ENCODE data around the gene CNOT3. TPM values are rescaled to one million over a fixed set of nuclear protein-coding genes. Genes with fewer than 3 reads are reported as not detected.

CNOT3 gene
- total RNA-seq, 1 experiment from 2014 or later = 76.7 TPM

DNA sequence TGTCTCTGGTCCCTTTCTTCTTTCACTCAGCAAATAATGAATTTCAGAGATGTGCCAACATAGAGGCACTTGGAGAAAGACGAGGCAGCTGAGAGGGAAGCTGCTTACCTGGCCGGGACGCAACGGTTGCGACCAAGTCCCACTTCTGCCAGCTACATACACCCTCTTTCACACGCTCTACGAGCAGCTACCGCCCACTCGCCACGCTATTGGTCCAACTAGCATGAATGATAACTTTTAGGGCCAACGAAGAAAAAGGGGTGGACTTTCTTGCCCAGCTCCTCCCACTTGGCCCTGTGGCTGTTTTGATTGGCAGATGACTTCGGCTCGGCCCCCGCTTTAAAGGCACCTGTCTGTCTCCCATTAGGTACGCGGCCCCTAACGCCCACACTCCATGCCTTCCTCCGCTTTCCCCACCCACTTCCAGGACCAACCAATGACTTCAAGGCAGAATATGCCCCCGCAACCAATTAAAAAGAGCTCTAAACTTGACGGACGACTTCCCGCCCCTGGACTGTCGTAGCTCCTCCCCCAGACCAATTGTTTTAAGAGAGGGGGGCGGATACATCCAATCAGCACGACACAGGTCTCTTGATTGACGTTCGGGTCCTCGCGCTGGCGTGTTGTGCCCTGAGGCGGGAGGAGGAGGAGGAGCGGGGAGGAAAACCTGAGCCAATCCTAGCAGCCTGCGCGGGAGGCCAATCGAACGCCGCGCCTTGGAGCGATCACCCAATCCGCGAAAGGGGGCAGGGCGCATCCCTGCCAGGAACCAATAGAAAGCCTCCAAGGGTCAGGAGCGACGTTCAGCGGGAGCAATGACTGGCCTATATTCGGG lies 481 bp upstream of the CNOT3 start (continued):
- TF ChIP-seq, protein P1, sequence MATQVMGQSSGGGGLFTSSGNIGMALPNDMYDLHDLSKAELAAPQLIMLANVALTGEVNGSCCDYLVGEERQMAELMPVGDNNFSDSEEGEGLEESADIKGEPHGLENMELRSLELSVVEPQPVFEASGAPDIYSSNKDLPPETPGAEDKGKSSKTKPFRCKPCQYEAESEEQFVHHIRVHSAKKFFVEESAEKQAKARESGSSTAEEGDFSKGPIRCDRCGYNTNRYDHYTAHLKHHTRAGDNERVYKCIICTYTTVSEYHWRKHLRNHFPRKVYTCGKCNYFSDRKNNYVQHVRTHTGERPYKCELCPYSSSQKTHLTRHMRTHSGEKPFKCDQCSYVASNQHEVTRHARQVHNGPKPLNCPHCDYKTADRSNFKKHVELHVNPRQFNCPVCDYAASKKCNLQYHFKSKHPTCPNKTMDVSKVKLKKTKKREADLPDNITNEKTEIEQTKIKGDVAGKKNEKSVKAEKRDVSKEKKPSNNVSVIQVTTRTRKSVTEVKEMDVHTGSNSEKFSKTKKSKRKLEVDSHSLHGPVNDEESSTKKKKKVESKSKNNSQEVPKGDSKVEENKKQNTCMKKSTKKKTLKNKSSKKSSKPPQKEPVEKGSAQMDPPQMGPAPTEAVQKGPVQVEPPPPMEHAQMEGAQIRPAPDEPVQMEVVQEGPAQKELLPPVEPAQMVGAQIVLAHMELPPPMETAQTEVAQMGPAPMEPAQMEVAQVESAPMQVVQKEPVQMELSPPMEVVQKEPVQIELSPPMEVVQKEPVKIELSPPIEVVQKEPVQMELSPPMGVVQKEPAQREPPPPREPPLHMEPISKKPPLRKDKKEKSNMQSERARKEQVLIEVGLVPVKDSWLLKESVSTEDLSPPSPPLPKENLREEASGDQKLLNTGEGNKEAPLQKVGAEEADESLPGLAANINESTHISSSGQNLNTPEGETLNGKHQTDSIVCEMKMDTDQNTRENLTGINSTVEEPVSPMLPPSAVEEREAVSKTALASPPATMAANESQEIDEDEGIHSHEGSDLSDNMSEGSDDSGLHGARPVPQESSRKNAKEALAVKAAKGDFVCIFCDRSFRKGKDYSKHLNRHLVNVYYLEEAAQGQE (IDR thresholded peaks at IDR 0.05; ENCODE audit: low read depth) = no peak
- TF ChIP-seq, protein P2, sequence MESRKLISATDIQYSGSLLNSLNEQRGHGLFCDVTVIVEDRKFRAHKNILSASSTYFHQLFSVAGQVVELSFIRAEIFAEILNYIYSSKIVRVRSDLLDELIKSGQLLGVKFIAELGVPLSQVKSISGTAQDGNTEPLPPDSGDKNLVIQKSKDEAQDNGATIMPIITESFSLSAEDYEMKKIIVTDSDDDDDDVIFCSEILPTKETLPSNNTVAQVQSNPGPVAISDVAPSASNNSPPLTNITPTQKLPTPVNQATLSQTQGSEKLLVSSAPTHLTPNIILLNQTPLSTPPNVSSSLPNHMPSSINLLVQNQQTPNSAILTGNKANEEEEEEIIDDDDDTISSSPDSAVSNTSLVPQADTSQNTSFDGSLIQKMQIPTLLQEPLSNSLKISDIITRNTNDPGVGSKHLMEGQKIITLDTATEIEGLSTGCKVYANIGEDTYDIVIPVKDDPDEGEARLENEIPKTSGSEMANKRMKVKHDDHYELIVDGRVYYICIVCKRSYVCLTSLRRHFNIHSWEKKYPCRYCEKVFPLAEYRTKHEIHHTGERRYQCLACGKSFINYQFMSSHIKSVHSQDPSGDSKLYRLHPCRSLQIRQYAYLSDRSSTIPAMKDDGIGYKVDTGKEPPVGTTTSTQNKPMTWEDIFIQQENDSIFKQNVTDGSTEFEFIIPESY (IDR thresholded peaks at IDR 0.05; ENCODE audit: extremely low read depth, insufficient replicate concordance, low read length) = no peak
- TF ChIP-seq TCF7L2 (IDR thresholded peaks at IDR 0.05; ENCODE audit: borderline replicate concordance, extremely low read depth, insufficient read depth, insufficient read length) (no peak), CBX3 (IDR thresholded peaks at IDR 0.05; ENCODE audit: low read depth) (no peak), FOSL1 (IDR thresholded peaks at IDR 0.05; ENCODE audit: low read depth) (no peak)
- TF ChIP-seq, protein P3, sequence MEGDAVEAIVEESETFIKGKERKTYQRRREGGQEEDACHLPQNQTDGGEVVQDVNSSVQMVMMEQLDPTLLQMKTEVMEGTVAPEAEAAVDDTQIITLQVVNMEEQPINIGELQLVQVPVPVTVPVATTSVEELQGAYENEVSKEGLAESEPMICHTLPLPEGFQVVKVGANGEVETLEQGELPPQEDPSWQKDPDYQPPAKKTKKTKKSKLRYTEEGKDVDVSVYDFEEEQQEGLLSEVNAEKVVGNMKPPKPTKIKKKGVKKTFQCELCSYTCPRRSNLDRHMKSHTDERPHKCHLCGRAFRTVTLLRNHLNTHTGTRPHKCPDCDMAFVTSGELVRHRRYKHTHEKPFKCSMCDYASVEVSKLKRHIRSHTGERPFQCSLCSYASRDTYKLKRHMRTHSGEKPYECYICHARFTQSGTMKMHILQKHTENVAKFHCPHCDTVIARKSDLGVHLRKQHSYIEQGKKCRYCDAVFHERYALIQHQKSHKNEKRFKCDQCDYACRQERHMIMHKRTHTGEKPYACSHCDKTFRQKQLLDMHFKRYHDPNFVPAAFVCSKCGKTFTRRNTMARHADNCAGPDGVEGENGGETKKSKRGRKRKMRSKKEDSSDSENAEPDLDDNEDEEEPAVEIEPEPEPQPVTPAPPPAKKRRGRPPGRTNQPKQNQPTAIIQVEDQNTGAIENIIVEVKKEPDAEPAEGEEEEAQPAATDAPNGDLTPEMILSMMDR (IDR thresholded peaks at IDR 0.05 in 2 of 3, conservative IDR thresholded peaks at IDR 0.05 in 1 of 3; ENCODE audit: borderline replicate concordance in 1 of 3, insufficient read depth in 1 of 3, low read depth in 2 of 3, low read length in 2 of 3) = no peak
